Measurements from ENCODE around the gene CROCC2. TPM values are rescaled to one million over a fixed set of nuclear protein-coding genes. Genes with fewer than 3 reads are reported as not detected.

Gene CROCC2
- total and polyA plus RNA-seq, 10 of the 15 experiments (the other 5 are each of a cell fraction or from before 2014, with no cell fraction given): not detected

- TF ChIP-seq USF1 (IDR thresholded peaks at IDR 0.05; ENCODE audit: borderline replicate concordance, extremely low read length, insufficient read depth, low read depth, low read length) (no peak), TCF7 (IDR thresholded peaks at IDR 0.05; ENCODE audit: borderline replicate concordance) (no peak), TAF1 (IDR thresholded peaks at IDR 0.05; ENCODE audit: borderline replicate concordance, low read depth, low read length) (no peak), HCFC1 (IDR thresholded peaks at IDR 0.05; ENCODE audit: low read length) (no peak), RAD21 (IDR thresholded peaks at IDR 0.05; ENCODE audit: insufficient read depth, low read depth, low read length) (no peak)
These were observed 64.0 kb downstream of the CROCC2 start (continued) for GRCh38 chr2:240970104-240970503.

- 55% methylated on average over 15 of the region's 15 CpGs for WGBS (ENCODE audit: insufficient coverage, insufficient replicate concordance, low lambda C conversion rate, missing lambda C conversion rate)
- TF ChIP-seq HCFC1 (IDR thresholded peaks at IDR 0.05; ENCODE audit: low read length) (no peak), BCL3 (IDR thresholded peaks at IDR 0.05; ENCODE audit: borderline replicate concordance, insufficient read depth, low read depth, low read length, poor library complexity, severe bottlenecking) (no peak), ETV6 (conservative IDR thresholded peaks at IDR 0.05 in 1 of 2, IDR thresholded peaks at IDR 0.05 in 1 of 2; ENCODE audit: borderline replicate concordance in 1 of 2, low read depth in 1 of 2) (no peak), ZNF274 (IDR thresholded peaks at IDR 0.05; ENCODE audit: insufficient read depth, insufficient read length) (no peak), POLR2A (IDR thresholded peaks at IDR 0.05; ENCODE audit: low read depth, low read length) (no peak), CHD2 (IDR thresholded peaks at IDR 0.05; ENCODE audit: borderline replicate concordance, low read depth, low read length) (no peak), IKZF2 (IDR thresholded peaks at IDR 0.05) (no peak), BACH1 (IDR thresholded peaks at IDR 0.05; ENCODE audit: borderline replicate concordance) (no peak), RAD51 (IDR thresholded peaks at IDR 0.05) (no peak), JUNB (IDR thresholded peaks at IDR 0.05) (no peak), REST (IDR thresholded peaks at IDR 0.05; ENCODE audit: low read depth, low read length) (no peak)
- ATAC-seq: no peak
These were observed 64.7 kb downstream of the CROCC2 start for GRCh38 chr2:240970816-240971215.

More at GRCh38 chr2:240970816-240971215, 64.7 kb downstream of the CROCC2 start:
- BruUV-seq (replicated peaks): no TSS peak
- Histone ChIP-seq H3K27ac (ENCODE audit: control insufficient read depth, insufficient read depth) (no peak overlapping the region), H4K20me1 (ENCODE audit: control insufficient read depth, insufficient read depth) (no peaks in the 10 kb centered on the region), H3K4me3 (no peak overlapping the region), H3K4me1 (ENCODE audit: control insufficient read depth, insufficient read depth, low read length) (no peaks in the 10 kb centered on the region), H3K9me3 (replicated peaks; ENCODE audit: control insufficient read depth, insufficient read depth, low read length) (no peaks in the 10 kb centered on the region), H3K9ac (ENCODE audit: control insufficient read depth, insufficient read depth, low read length) (no peak overlapping the region), H3K79me2 (ENCODE audit: control insufficient read depth, insufficient read depth, low read length) (no peaks in the 10 kb centered on the region), H3K36me3 (ENCODE audit: control insufficient read depth in 2 of 2, insufficient read depth in 2 of 2, low read length in 1 of 2) (no peaks in the 10 kb centered on the region), H3K27me3 (replicated peaks in 1 of 2; ENCODE audit: control insufficient read depth in 2 of 2, insufficient read depth in 2 of 2, low read length in 1 of 2) (no peaks in the 10 kb centered on the region; a peak in 1 of 4 replicates), H2AFZ (ENCODE audit: control insufficient read depth, low read depth, low read length) (no peak overlapping the region), H3K4me2 (ENCODE audit: control insufficient read depth, insufficient read depth) (no peak overlapping the region)
- RAD21 ChIA-PET (ENCODE audit: unreplicated experiment): no interaction called here
- intact Hi-C loops (cut with micrococcal nuclease; ENCODE audit: unreplicated experiment) (no loop called here), in situ Hi-C loops (cut with MboI) (no loop called here)
- FAIRE-seq (no peak), DNase-seq (ENCODE audit: low read depth, low spot score) (no peak)
- CTCF ChIA-PET: interaction anchor here (0.6 kb wide), 1 partner anchor 542 kb away, joined by 3 read pairs; no protein-coding TSS in a partner anchor
- SMC1A ChIA-PET (ENCODE audit: uncharacterized antibody, unreplicated experiment): interaction anchor here (0.8 kb wide), 1 partner anchor 29 kb away, joined by 3 read pairs; no protein-coding TSS in a partner anchor
- POLR2A ChIA-PET: no interaction called here

Measured in GM12878 (cell line).